NCI-H748 treated with DMSO at 0.1 percent for 48 hours (cell line): ENCODE data around the gene HHAT.
A peak's percentile ranks its signal among the peaks of the same experiment; 100 is the strongest.

Experiments
- DNase-seq: peaks from one replicate; lab custom pipeline; 2025; lab: John Stamatoyannopoulos, UW

Gene HHAT

GRCh38 chr1:210551899-210552298, 223.2 kb downstream of the HHAT start:
- no peak for DNase-seq

GRCh38 chr1:210553711-210554110, 225.0 kb downstream of the HHAT start:
- no peak for DNase-seq

DNA sequence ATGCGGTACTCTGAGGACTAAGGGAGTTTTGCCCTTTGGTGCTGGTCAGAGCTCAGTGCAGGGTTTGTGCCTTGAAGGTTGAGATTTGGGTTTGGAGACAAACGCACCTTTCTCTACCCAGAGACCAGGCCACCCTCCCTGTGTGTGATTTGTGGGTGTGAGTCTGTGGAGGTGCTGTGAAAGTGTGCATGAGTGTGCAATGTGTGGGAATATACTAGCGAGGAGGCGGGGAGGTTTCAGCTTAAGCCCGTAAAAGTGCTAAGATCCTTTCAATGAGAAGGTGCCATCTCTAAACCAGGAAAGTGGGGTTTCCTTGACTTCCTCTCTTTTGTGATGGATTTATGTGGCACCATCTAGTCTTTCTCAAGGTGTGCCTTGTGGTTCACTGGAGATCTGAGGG, 225.7 kb downstream of the HHAT start:
- DNase-seq = no peak

GRCh38 chr1:210556475-210556874, 227.8 kb downstream of the HHAT start:
- DNase-seq = no peak

DNA sequence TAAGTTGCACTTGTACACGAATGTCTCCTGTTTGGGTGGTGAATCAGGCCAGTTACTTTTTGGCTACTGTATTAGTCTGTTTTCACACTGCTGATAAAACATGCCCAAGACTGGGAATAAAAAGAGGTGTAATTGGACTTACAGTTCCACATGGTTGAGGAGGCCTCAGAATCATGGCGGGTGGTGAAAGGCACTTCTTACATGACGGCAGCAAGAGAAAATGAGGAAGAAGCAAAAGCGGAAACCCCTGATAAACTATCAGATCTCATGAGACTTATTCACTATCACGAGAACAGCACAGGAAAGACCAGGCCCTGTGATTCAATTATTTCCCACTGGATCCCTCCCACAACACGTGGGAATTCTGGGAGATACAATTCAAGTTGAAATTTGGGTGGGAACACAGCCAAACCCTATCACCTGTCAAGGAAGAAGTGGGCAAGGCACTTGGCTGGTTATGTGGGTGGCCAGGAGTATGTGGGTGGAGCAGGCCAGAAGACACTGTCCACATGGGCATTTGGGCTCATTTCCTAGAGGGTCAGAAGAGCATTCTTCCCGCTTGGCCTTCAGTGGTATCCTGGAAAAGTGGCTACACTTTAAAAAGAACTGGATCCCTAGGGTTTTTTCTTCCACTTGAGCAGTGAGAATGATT, 228.8 kb downstream of the HHAT start:
- no peak for DNase-seq

- DNase-seq = peak; percentile 0
These were observed 229.6 kb downstream of the HHAT start for GRCh38 chr1:210558302-210558701.

DNA sequence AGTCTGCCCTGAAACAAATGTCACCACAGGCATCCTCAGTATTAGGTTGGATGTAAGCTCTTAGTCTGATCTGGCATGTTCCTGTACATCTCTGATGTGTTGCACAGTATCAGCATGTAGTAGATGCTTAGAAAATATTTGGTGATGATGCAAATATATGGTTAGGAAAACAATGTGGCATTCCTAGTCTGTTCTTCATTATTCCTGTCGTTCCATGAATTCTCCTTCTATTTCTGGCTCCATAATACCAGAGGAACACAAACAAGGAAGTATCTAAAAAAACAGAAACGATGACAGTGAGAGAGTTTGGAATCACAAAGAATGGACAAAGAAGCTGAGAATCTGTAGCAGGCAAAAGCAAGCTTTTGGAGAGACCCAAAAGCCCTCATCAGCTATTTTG, 236.6 kb downstream of the HHAT start:
- no peak for DNase-seq

GRCh38 chr1:210568631-210569030, 239.9 kb downstream of the HHAT start:
- DNase-seq = no peak

DNA sequence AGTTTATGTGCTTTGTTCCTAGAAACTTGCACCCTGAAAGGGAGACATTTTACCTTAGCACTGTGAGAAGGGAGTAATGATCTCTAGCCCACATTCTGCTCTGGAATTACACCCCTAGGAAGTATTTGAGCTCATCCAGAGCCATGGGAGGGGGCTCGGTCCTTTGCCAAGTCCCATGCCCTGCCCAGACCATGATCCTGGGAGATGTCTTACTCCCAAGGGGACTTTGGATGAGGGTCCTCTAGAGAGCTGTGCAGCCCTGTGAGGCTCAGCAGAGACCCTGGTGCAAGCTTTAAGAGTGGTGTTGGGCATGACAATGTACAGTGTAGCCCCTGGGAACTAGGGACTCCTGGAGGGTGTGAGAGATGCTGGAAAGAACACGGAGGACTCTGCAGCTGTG, 241.4 kb downstream of the HHAT start:
- no peak for DNase-seq

GRCh38 chr1:210571356-210572284, 242.9 kb downstream of the HHAT start:
- no peak for DNase-seq

DNA sequence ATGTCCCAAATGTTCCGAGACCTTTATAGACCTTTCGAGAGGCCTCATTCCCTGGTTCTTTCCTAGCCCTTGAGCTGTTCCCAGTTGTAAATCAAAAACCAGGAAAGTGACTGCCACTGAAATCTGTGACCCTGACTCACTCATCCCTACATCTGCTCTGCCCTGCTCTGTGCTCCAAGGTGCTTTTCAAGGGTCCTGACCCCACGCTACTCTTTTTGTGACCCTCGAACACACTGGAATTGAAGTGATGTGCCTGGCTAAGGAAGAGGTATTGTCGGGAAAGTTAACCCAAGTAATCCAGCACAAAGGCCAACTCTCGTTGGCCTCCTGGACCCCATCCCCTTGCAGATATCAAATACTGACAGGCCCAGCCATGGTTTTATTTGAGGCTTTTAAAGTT, 244.4 kb downstream of the HHAT start:
- DNase-seq = no peak

DNA sequence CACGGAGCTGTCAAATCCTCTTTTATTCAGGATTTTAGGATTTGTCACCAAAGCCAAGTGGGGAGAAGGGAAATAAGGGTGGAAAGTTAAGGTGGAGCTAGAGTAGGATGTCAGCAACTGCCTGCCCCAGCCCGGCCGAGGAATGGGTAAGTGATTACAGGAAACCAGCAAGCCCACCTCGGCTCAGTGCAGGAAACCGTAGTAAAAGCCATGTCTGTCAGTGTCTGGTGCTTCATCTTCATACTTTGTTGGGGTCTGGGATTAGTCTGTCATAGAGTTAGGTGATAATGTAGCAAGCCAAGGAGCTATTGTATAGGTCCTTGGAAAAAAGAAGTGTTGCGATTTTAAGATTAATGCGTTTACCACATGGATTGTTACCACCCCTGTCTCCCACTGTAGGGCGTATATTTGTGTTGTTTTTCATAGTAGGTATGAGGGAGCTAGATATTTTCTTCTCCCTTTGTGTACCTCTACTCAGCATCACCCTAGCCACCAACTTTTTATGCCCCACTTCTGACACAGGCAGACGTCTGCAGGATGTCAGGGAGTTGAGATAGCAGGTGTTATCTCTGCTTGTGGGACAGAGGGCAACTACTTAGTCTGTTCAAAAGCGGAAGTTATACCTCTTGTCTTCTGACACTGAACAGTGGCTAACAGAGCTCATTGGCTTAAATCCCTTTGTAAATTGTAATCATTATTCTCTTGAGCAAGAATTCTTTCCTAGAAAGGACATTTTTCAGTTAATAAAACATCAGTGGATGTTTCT, 253.7 kb downstream of the HHAT start:
- no peak for DNase-seq

DNA sequence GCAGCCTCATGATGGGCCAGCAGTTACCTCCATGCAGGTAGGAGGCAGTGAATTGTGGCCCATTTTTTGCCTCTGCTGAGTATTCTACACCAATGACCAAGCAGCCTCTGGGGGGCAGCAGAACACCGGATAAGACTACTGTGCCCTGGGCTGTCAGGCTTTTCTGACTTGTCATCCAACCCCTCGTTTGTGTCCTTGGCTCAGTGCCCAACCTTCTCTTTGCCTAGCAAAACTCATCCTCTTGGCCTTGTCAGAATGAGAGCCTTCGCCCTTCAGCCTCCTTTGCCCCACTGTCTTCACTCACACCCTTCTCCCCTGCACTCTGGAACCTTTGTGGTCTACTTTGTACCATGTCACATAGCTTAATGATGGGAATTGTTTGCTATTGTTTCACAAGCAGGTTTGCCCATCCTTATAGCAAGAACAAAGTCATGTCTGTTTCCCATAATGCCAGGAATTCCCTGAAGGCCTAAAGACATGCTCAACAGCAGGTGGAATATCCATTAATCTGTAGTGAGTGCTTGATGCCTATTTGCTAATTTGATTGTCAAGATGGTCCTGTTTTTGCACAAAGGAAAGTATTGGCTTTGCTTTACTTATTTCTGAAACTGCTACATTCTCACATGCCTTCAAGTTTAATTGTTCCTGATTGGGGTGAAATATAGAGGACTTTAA, 255.9 kb downstream of the HHAT start:
- DNase-seq = peak; percentile 80

GRCh38 chr1:210586771-210587170, 258.1 kb downstream of the HHAT start:
- DNase-seq = no peak

DNA sequence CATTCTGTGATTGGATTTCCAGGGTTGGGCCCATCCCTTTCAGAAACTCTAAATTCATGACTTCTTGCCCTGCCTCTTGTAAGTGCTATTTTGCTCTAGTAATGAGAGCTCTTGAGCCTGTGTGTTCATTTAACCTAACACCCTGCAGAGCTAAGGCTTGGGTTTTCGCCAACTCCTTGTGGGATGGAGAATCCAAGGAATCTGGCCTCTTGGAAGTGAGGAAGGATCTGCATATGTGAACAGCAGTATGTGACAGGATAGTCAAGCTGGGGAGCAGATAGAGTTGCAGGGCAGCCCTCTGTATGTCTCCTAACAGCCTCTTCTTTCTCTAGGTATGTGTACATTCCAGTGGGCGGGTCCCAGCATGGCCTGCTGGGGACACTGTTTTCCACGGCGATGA, 258.9 kb downstream of the HHAT start:
- DNase-seq = no peak

GRCh38 chr1:210588357-210588756, 259.7 kb downstream of the HHAT start:
- no peak for DNase-seq

GRCh38 chr1:210588946-210589345, 260.2 kb downstream of the HHAT start:
- DNase-seq = no peak

DNA sequence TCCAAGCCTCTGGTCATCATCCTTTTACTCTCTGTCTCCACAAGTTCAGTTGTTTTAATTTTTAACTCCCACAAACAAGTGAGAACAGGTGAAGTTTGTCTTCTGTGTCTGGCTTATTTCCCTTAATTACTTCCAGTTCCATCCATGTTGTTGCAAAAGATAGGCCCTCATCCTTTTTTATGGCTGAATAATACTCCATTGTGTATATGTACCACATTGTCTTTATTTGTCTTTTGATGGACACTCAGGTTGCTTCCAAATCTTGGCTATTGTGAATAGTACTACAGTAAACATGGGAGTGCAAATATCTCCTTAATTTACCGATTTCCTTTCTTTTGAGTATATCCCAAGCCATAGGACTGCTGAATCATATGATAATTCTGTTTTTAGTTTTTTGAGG, 262.5 kb downstream of the HHAT start:
- DNase-seq = no peak

- DNase-seq = no peak
These were observed 265.9 kb downstream of the HHAT start for GRCh38 chr1:210594605-210595004.

DNA sequence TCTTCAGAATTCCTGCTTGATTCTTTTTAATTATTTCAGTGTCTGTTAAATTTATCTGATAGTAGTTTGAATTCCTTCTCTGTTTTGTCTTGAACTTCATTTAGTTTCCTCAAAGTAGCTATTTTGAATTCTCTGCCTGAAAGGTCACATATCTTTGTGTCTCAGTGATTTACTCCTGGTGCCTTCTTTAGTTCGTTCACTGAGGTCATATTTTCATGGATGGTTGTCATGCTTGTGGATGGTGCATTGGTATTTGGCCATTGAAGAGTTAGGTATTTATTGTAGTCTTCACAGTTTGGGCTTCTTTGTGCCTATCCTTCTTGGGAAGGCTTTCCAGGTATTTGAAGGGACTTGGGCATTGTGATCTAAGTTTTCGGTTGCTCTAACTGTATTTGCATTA, 267.9 kb downstream of the HHAT start:
- DNase-seq = no peak

- DNase-seq = no peak
These were observed 268.9 kb downstream of the HHAT start for GRCh38 chr1:210597555-210598134.

DNA sequence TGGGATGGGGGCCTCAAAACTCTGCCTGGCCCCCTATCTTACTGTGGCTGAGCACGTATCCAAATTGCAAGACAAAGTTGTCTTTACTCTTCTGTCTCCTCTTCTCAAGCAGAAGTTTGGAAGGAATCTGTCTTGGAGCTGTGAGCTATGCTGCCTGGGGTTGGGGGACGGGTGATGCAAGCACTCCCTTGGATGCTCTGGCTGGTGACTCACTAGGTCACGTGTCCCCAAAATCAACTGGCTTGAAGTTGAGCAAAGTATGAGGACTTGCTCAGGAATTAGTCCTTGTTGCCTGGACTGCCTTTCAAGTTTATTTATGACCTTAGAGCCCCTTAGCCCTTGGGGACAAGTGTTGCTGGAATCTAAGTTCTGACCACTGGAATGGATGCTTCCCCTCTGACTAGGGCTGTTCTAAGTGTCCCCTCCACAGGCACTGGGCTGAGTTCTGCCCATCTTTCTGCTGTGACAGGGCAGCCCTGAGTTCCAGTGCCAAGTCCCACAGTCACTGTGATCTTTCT, 269.5 kb downstream of the HHAT start:
- no peak for DNase-seq
